ENCODE measurements around the gene SYNGR3.

DNA sequence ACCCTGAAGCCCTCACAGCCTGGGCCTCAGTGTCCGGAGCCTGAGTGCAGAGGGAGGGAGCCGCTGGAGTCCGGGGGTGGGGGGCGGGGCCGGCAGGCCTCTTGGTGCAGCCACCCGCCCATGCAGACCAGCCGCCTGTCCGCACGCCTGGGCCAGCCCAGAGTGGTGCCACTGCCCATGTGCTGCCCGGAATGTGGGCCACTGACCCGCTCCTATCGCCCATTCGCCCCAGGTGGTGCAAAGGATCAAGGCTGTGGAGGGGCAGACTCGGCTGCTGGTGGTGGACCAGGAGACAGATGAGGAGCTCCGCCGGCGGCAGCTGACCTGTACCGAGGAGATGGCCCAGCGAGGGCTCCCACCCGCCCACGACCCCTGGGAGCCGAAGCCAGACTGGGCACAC lies 39.6 kb downstream of the SYNGR3 start:
- no peak for TF ChIP-seq CTCF (IDR thresholded peaks at IDR 0.05; ENCODE audit: low read depth, low read length)
- no peak for TF ChIP-seq EZH2phosphoT487 (IDR thresholded peaks at IDR 0.05; ENCODE audit: low read depth)
